Measurements from ENCODE around the gene RABEPK.

DNA sequence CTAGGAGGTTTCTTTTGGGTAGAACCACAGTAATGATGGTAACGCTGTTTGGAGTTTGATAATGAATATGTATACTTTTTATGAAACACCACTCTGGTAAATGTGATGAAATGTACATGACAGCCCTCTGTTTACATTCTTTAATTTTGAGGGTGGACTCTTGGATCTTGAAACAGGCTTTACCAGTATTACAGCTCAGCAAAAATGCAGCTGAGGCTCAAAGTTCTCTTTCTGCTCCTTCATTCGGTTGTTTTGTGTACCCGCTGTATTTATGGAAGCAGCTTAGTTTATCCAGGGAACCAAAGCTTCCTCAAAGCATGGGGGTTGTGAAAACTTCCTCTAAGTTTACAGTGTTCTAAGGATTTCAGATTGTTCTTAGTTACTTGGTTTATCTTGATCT lies 72.4 kb downstream of the RABEPK start:
- TF ChIP-seq, protein P1, sequence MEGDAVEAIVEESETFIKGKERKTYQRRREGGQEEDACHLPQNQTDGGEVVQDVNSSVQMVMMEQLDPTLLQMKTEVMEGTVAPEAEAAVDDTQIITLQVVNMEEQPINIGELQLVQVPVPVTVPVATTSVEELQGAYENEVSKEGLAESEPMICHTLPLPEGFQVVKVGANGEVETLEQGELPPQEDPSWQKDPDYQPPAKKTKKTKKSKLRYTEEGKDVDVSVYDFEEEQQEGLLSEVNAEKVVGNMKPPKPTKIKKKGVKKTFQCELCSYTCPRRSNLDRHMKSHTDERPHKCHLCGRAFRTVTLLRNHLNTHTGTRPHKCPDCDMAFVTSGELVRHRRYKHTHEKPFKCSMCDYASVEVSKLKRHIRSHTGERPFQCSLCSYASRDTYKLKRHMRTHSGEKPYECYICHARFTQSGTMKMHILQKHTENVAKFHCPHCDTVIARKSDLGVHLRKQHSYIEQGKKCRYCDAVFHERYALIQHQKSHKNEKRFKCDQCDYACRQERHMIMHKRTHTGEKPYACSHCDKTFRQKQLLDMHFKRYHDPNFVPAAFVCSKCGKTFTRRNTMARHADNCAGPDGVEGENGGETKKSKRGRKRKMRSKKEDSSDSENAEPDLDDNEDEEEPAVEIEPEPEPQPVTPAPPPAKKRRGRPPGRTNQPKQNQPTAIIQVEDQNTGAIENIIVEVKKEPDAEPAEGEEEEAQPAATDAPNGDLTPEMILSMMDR (conservative IDR thresholded peaks at IDR 0.05), result no peak
- TF ChIP-seq ZFX (IDR thresholded peaks at IDR 0.05), result no peak
